Activated T-helper 1 cell treated with anti-CD3 and anti-CD28 coated beads, Interleukin-12 subunit alpha, Interleukin-12 subunit beta, Interleukin-2, Interleukin-4 antibody, amounts not matched to agents 30 ng/mL and 10 ng/mL and 1 ng/mL, durations not matched to agents 14 hours and 24 hours and 36 hours (primary cell): Measurements from ENCODE around the gene ASPG. TPM values are rescaled to one million over a fixed set of nuclear protein-coding genes. Genes with fewer than 3 reads are reported as not detected.

Experiments
- DNase-seq: peaks from one replicate; pipeline ENCODE4 v3.0.0; 2021; ENCODE audit warnings: low spot score
- H3K27ac Mint-ChIP-seq: one replicate; pipeline ENCODE4 v1.8.0; 2021; ENCODE audit warnings: mild to moderate bottlenecking, mixed read lengths
- H3K27me3 Mint-ChIP-seq: one replicate; pipeline ENCODE4 v1.8.0; 2022; ENCODE audit warnings: mild to moderate bottlenecking, moderate library complexity, mixed read lengths; ENCODE audit not compliant: insufficient read depth
- H3K36me3 Mint-ChIP-seq: one replicate; pipeline ENCODE4 v1.8.0; 2021; ENCODE audit warnings: low read depth, mixed read lengths
- H3K4me1 Mint-ChIP-seq: one replicate; pipeline ENCODE4 v1.8.0; 2021; ENCODE audit warnings: low read depth, mixed read lengths
- H3K4me3 Mint-ChIP-seq: one replicate; pipeline ENCODE4 v1.8.0; 2021; ENCODE audit warnings: mild to moderate bottlenecking, moderate library complexity, mixed read lengths
- H3K9me3 Mint-ChIP-seq: one replicate; pipeline ENCODE4 v1.8.0; 2021; ENCODE audit warnings: mixed read lengths
- intact Hi-C: fragments of 100-400 bp; cut with micrococcal nuclease; formaldehyde crosslinking; loops from one replicate; pipeline ENCODE4 v1.15.1; 2024
- total RNA-seq: library from RNA; stranded (reverse); gene quantifications from 2 replicates; pipeline ENCODE4 v1.2.3, GENCODE V29; 2022

ASPG gene
- total RNA-seq, 1 donor from 2014 or later, result not detected

GRCh38 chr14:104054222-104054905 is 31.1 kb upstream of the ASPG start:
- Mint-ChIP-seq H3K4me3 (no peak overlapping the region), H3K27ac (no peak overlapping the region), H3K36me3 (no peaks in the 10 kb centered on the region), H3K9me3 (no peaks in the 10 kb centered on the region), H3K4me1 (no peaks in the 10 kb centered on the region), H3K27me3 (peaks cover 17% of the 10 kb centered on the region)
- no peak for DNase-seq
- intact Hi-C loops, result no loop called here

- no peaks in the 10 kb centered on the region for H3K4me1 Mint-ChIP-seq
- peaks cover 17% of the 10 kb centered on the region for H3K27me3 Mint-ChIP-seq
- intact Hi-C loops, result no loop called here
- peaks cover 3% of the 10 kb centered on the region for H3K9me3 Mint-ChIP-seq
- no peak overlapping the region for H3K27ac Mint-ChIP-seq
- no peak for DNase-seq
- no peak overlapping the region for H3K4me3 Mint-ChIP-seq
- H3K36me3 Mint-ChIP-seq, result no peaks in the 10 kb centered on the region
Observed at GRCh38 chr14:104062281-104062680, 23.2 kb upstream of the ASPG start.

- intact Hi-C loops, result no loop called here
- Mint-ChIP-seq H3K9me3 (peaks cover 3% of the 10 kb centered on the region), H3K4me3 (no peak overlapping the region), H3K4me1 (no peaks in the 10 kb centered on the region), H3K27ac (no peak overlapping the region), H3K36me3 (no peaks in the 10 kb centered on the region), H3K27me3 (peaks cover 10% of the 10 kb centered on the region)
- no peak for DNase-seq
Observed at GRCh38 chr14:104064003-104064402, 21.5 kb upstream of the ASPG start.

GRCh38 chr14:104066279-104066678 is 19.2 kb upstream of the ASPG start:
- intact Hi-C loops, result no loop called here
- peaks cover 3% of the 10 kb centered on the region for H3K9me3 Mint-ChIP-seq
- peaks cover 4% of the 10 kb centered on the region for H3K27me3 Mint-ChIP-seq
- no peaks in the 10 kb centered on the region for H3K4me1 Mint-ChIP-seq
- H3K4me3 Mint-ChIP-seq, result no peak overlapping the region
- no peak overlapping the region for H3K27ac Mint-ChIP-seq
- no peak for DNase-seq
- H3K36me3 Mint-ChIP-seq, result no peaks in the 10 kb centered on the region

- Mint-ChIP-seq H3K4me3 (no peak overlapping the region), H3K27ac (no peak overlapping the region), H3K36me3 (no peaks in the 10 kb centered on the region), H3K9me3 (peaks cover 3% of the 10 kb centered on the region), H3K27me3 (peaks cover 4% of the 10 kb centered on the region), H3K4me1 (no peaks in the 10 kb centered on the region)
- no peak for DNase-seq
- intact Hi-C loops, result no loop called here
Observed at GRCh38 chr14:104066719-104067295, 18.7 kb upstream of the ASPG start.

- H3K27me3 Mint-ChIP-seq, result peaks cover 2% of the 10 kb centered on the region
- H3K4me3 Mint-ChIP-seq, result no peak overlapping the region
- no peak overlapping the region for H3K27ac Mint-ChIP-seq
- DNase-seq, result no peak
- intact Hi-C loops, result no loop called here
- peaks cover 18% of the 10 kb centered on the region for H3K9me3 Mint-ChIP-seq
- no peaks in the 10 kb centered on the region for H3K36me3 Mint-ChIP-seq
- H3K4me1 Mint-ChIP-seq, result no peaks in the 10 kb centered on the region
Observed at GRCh38 chr14:104069541-104069940, 16.0 kb upstream of the ASPG start.

- no peak for DNase-seq
- H3K27ac Mint-ChIP-seq, result no peak overlapping the region
- no peaks in the 10 kb centered on the region for H3K27me3 Mint-ChIP-seq
- H3K4me1 Mint-ChIP-seq, result no peaks in the 10 kb centered on the region
- intact Hi-C loops, result loop anchor here (10.0 kb wide), 1 partner anchor 268 kb away; no protein-coding TSS in a partner anchor
- H3K4me3 Mint-ChIP-seq, result no peak overlapping the region
- H3K9me3 Mint-ChIP-seq, result peaks cover 15% of the 10 kb centered on the region
- H3K36me3 Mint-ChIP-seq, result no peaks in the 10 kb centered on the region
Observed at GRCh38 chr14:104072586-104072985, 12.9 kb upstream of the ASPG start.

GRCh38 chr14:104073764-104074163 is 11.7 kb upstream of the ASPG start:
- H3K9me3 Mint-ChIP-seq, result peaks cover 15% of the 10 kb centered on the region
- intact Hi-C loops, result loop anchor here (10.0 kb wide), 1 partner anchor 269 kb away; no protein-coding TSS in a partner anchor

GRCh38 chr14:104075530-104076151 is 9.9 kb upstream of the ASPG start:
- Mint-ChIP-seq H3K27me3 (no peaks in the 10 kb centered on the region), H3K27ac (no peak overlapping the region), H3K4me3 (no peak overlapping the region), H3K4me1 (no peaks in the 10 kb centered on the region), H3K36me3 (no peaks in the 10 kb centered on the region), H3K9me3 (peaks cover 15% of the 10 kb centered on the region)
- intact Hi-C loops, result loop anchor here (10.0 kb wide), 1 partner anchor 271 kb away; no protein-coding TSS in a partner anchor
- DNase-seq, result no peak

More at GRCh38 chr14:104073764-104074163, 11.7 kb upstream of the ASPG start:
- H3K36me3 Mint-ChIP-seq, result no peaks in the 10 kb centered on the region
- no peak overlapping the region for H3K27ac Mint-ChIP-seq
- no peaks in the 10 kb centered on the region for H3K27me3 Mint-ChIP-seq
- H3K4me3 Mint-ChIP-seq, result no peak overlapping the region
- no peak for DNase-seq
- H3K4me1 Mint-ChIP-seq, result no peaks in the 10 kb centered on the region

- Mint-ChIP-seq H3K27me3 (no peaks in the 10 kb centered on the region), H3K36me3 (no peaks in the 10 kb centered on the region), H3K4me1 (no peaks in the 10 kb centered on the region), H3K27ac (no peak overlapping the region), H3K4me3 (no peak overlapping the region), H3K9me3 (peaks cover 15% of the 10 kb centered on the region)
- intact Hi-C loops, result loop anchor here (10.0 kb wide), 1 partner anchor 272 kb away; no protein-coding TSS in a partner anchor
- DNase-seq, result no peak
Observed at GRCh38 chr14:104076743-104077142, 8.8 kb upstream of the ASPG start.

GRCh38 chr14:104078031-104078455 is 7.5 kb upstream of the ASPG start:
- intact Hi-C loops, result loop anchor here (1.0 to 10.0 kb wide), 6 partner anchors 16 to 562 kb away; a partner anchor contains a TSS
- H3K27me3 Mint-ChIP-seq, result no peaks in the 10 kb centered on the region
- H3K36me3 Mint-ChIP-seq, result no peaks in the 10 kb centered on the region
- H3K4me3 Mint-ChIP-seq, result no peak overlapping the region
- H3K4me1 Mint-ChIP-seq, result no peaks in the 10 kb centered on the region
- peak; percentile 78 for DNase-seq
- peaks cover 9% of the 10 kb centered on the region for H3K9me3 Mint-ChIP-seq
- H3K27ac Mint-ChIP-seq, result no peak overlapping the region

- Mint-ChIP-seq H3K27me3 (no peaks in the 10 kb centered on the region), H3K4me3 (no peak overlapping the region), H3K27ac (no peak overlapping the region), H3K36me3 (no peaks in the 10 kb centered on the region), H3K9me3 (no peaks in the 10 kb centered on the region), H3K4me1 (no peaks in the 10 kb centered on the region)
- no peak for DNase-seq
- intact Hi-C loops, result no loop called here
Observed at GRCh38 chr14:104080376-104081260, 4.9 kb upstream of the ASPG start.
